Measurements from ENCODE around the gene CDYL2.

- no peak for TF ChIP-seq CTCF (IDR thresholded peaks at IDR 0.05; ENCODE audit: low read depth, low read length)
- no peak for TF ChIP-seq EZH2phosphoT487 (IDR thresholded peaks at IDR 0.05; ENCODE audit: low read depth)
Measured at GRCh38 chr16:80556481-80556880, 247.9 kb downstream of the CDYL2 start.
